LHCN-M2 (cell line): Measurements from ENCODE around the gene CMYA5. TPM values are rescaled to one million over a fixed set of nuclear protein-coding genes. Genes with fewer than 3 reads are reported as not detected.
A peak's percentile ranks its signal among the peaks of the same experiment; 100 is the strongest.

Experiments used
- DNase-seq: peaks from one replicate; pipeline ENCODE4 v3.0.0-alpha.2; 2012; ENCODE audit warnings: low read depth
- total RNA-seq: library from RNA; depleted of rRNA; stranded (reverse); fragments of >200 nt; gene quantifications from 2 replicates; pipeline ENCODE4 v1.2.3, GENCODE V29; 2014; rRNA removed

The CMYA5 gene
- total RNA-seq, 1 experiment from 2014 or later = 0.06 TPM

GRCh38 chr5:79834098-79834753 lies 144.6 kb downstream of the CMYA5 start:
- DNase-seq = no peak

GRCh38 chr5:79834754-79835714 lies 145.4 kb downstream of the CMYA5 start:
- DNase-seq = no peak

- DNase-seq = no peak
Observed at GRCh38 chr5:79837761-79838551, 148.3 kb downstream of the CMYA5 start.

GRCh38 chr5:79840084-79840990 lies 150.7 kb downstream of the CMYA5 start:
- no peak for DNase-seq

- DNase-seq = no peak
Observed at GRCh38 chr5:79841172-79841571, 151.5 kb downstream of the CMYA5 start.

GRCh38 chr5:79842006-79842881 lies 152.6 kb downstream of the CMYA5 start:
- DNase-seq = no peak

GRCh38 chr5:79842991-79843390 lies 153.4 kb downstream of the CMYA5 start:
- DNase-seq = no peak

GRCh38 chr5:79843450-79844388 lies 154.1 kb downstream of the CMYA5 start:
- no peak for DNase-seq

- no peak for DNase-seq
Observed at GRCh38 chr5:79844571-79844970, 154.9 kb downstream of the CMYA5 start.

GRCh38 chr5:79845448-79846197 lies 156.0 kb downstream of the CMYA5 start:
- peak; percentile 94 for DNase-seq

GRCh38 chr5:79846198-79846521 lies 156.5 kb downstream of the CMYA5 start:
- no peak for DNase-seq

- DNase-seq = no peak
Observed at GRCh38 chr5:79847561-79847960, 157.9 kb downstream of the CMYA5 start.

- no peak for DNase-seq
Observed at GRCh38 chr5:79849061-79849460, 159.4 kb downstream of the CMYA5 start.

Other genes with a start within 250 kb of the CMYA5 start
- gene HOMER1, start 175.7 kb upstream of the CMYA5 start, total RNA-seq = 7.4 and 7.8 TPM in 2 replicates
- gene TENT2, start 77.4 kb upstream of the CMYA5 start, total RNA-seq = 30.6 and 32.8 TPM in 2 replicates